NAMALWA (cell line): ENCODE results near the gene PACSIN1.

Source experiments
- DNase-seq: peaks from one replicate; pipeline ENCODE4 v3.0.0-alpha.2; 2015; ENCODE audit warnings: low spot score

The PACSIN1 gene

GRCh38 chr6:34465531-34466241 lies at the start of gene PACSIN1:
PACSIN1 (plus strand) TSS chr6:34466076; CDS start chr6:34526306, 60,230 bp downstream.
- no peak for DNase-seq

GRCh38 chr6:34416877-34417371 lies 49.0 kb upstream of the PACSIN1 start:
- DNase-seq = no peak

GRCh38 chr6:34418367-34418766 lies 47.5 kb upstream of the PACSIN1 start:
- no peak for DNase-seq

GRCh38 chr6:34423254-34423653 lies 42.6 kb upstream of the PACSIN1 start:
- no peak for DNase-seq

- no peak for DNase-seq
Observed at GRCh38 chr6:34424200-34425131, 41.4 kb upstream of the PACSIN1 start.

GRCh38 chr6:34425132-34425497 lies 40.8 kb upstream of the PACSIN1 start:
- no peak for DNase-seq

GRCh38 chr6:34425498-34426410 lies 40.1 kb upstream of the PACSIN1 start, which contains the start of gene RPS10:
RPS10 (minus strand) TSS chr6:34426069; CDS start chr6:34425221, 848 bp downstream.
- peak; percentile 93 for DNase-seq

GRCh38 chr6:34435916-34436315 lies 30.0 kb upstream of the PACSIN1 start:
- no peak for DNase-seq

- no peak for DNase-seq
Observed at GRCh38 chr6:34436803-34437643, 28.9 kb upstream of the PACSIN1 start.

GRCh38 chr6:34437644-34437970 lies 28.3 kb upstream of the PACSIN1 start:
- no peak for DNase-seq

- DNase-seq = peak; percentile 32
Observed at GRCh38 chr6:34438705-34439104, 27.2 kb upstream of the PACSIN1 start.

GRCh38 chr6:34439442-34439841 lies 26.4 kb upstream of the PACSIN1 start:
- no peak for DNase-seq

GRCh38 chr6:34441526-34441925 lies 24.4 kb upstream of the PACSIN1 start:
- peak; percentile 42 for DNase-seq

GRCh38 chr6:34445313-34445860 lies 20.5 kb upstream of the PACSIN1 start:
- DNase-seq = no peak

GRCh38 chr6:34447386-34447785 lies 18.5 kb upstream of the PACSIN1 start:
- no peak for DNase-seq

GRCh38 chr6:34447910-34448309 lies 18.0 kb upstream of the PACSIN1 start:
- DNase-seq = peak; percentile 50

- no peak for DNase-seq
Observed at GRCh38 chr6:34451192-34451591, 14.7 kb upstream of the PACSIN1 start.

- no peak for DNase-seq
Observed at GRCh38 chr6:34455831-34456230, 10.0 kb upstream of the PACSIN1 start.

- no peak for DNase-seq
Observed at GRCh38 chr6:34457382-34457741, 8.5 kb upstream of the PACSIN1 start.
